ENCODE measurements around the gene ANKRD7.
A peak's percentile ranks its signal among the peaks of the same experiment; 100 is the strongest.

Gene ANKRD7, protein sequence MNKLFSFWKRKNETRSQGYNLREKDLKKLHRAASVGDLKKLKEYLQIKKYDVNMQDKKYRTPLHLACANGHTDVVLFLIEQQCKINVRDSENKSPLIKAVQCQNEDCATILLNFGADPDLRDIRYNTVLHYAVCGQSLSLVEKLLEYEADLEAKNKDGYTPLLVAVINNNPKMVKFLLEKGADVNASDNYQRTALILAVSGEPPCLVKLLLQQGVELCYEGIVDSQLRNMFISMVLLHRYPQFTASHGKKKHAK

DNA sequence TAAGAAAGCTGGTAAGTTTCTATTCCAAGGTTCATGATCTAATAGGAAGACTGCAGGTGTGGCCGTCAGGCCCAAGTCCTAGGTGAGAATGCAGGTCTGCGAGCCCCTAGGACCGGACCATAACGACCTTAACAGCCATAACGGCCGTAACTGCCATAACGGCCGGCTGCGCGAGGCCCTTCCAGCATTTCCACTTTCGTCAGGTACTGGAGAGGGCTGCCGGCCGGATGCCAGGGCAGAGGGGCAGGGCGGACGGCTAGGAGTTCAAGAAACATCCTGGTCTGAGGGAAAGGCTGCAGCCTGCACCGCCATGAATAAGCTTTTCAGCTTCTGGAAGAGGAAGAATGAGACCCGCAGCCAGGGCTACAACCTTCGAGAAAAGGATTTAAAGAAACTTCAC lies at the start of gene ANKRD7:
ANKRD7 (plus strand) TSS at position 184 of the 400 bp plus-strand sequence; CDS start at position 311, 127 bp downstream.
- no peak within 1 kb of the TSS for H3K27ac ChIP-seq
- TF ChIP-seq, protein P1, sequence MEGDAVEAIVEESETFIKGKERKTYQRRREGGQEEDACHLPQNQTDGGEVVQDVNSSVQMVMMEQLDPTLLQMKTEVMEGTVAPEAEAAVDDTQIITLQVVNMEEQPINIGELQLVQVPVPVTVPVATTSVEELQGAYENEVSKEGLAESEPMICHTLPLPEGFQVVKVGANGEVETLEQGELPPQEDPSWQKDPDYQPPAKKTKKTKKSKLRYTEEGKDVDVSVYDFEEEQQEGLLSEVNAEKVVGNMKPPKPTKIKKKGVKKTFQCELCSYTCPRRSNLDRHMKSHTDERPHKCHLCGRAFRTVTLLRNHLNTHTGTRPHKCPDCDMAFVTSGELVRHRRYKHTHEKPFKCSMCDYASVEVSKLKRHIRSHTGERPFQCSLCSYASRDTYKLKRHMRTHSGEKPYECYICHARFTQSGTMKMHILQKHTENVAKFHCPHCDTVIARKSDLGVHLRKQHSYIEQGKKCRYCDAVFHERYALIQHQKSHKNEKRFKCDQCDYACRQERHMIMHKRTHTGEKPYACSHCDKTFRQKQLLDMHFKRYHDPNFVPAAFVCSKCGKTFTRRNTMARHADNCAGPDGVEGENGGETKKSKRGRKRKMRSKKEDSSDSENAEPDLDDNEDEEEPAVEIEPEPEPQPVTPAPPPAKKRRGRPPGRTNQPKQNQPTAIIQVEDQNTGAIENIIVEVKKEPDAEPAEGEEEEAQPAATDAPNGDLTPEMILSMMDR (conservative IDR thresholded peaks at IDR 0.05), result no peak

DNA sequence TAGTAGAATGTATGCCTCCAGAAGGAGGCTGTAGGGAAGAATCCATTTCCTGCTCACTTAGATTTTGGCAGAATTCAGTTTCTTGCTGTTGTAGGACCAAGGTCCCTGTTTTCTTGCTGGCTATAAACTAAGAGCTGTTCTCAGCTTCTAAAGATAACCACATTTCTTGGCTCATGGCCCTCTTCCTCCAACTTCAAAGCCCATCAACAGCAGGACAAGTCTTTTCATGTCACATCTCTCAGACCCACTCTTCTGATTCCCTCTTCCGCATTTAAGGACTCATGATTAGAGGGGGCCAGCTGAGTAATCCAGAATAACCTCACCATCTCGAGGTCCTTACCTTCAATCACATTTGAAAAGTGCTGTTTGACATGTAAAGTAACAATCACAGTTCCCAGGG lies 48.8 kb upstream of the ANKRD7 start:
- TF ChIP-seq, protein P1 (conservative IDR thresholded peaks at IDR 0.05), result no peak
- H3K27ac ChIP-seq, result no peak overlapping the region

DNA sequence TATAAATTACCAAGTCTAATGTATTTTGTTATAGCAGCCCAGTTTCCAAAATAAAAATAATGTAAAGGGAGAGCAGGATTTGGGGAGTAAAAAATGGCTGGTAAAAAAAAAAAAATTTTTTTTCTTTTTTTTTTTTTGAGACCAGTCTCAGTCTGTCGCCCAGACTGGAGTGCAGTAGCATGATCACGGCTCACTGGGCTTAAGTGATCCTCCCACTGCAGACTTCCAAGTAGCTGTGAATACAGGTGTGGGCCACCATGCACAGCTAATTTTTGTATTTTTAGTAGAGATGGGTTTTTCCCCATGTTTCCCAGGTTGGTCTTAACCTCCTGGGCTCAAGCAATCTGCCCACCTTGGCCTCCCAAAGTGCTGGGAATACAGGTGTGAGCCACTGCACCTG lies 45.3 kb upstream of the ANKRD7 start:
- TF ChIP-seq, protein P1 (conservative IDR thresholded peaks at IDR 0.05), result no peak
- H3K27ac ChIP-seq, result no peak overlapping the region

DNA sequence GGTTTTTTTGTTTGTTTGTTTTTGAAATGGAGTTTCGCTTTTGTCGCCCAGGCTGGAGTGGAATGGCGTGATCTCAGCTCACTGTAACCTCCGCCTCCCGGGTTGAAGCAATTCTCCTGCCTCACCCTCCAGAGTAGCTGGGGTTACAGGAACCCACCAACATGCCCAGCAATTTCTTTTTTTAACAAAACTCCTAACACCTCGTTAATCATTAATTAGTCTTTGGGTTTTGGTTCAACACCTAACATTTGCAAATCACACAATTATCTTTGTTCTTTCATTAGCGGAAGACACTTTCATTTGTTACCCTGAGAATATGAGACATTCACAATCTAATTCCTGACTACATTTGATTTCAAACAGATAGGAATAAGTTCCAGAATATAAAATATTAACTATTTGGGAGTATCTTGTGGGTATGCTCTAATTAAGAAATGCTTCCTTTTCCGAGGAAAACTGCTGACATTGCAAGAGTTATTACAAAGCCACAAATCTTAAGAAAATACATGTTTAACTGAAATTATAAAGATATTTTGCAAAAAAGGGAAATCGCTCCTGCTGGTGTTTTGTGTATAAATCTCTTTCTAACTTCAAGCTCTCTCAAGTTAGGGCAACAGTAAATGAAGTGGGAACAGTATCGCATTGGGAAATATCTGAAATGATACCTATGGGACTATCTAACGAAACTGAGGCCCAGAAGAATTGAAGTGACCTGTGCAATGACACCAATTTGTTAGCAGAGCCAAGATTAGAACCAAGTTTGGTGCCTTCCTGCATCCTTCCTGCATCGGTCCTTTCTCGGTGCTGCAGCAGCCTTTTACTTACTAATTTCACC lies 41.7 kb upstream of the ANKRD7 start:
- TF ChIP-seq, protein P1 (conservative IDR thresholded peaks at IDR 0.05), result no peak
- H3K27ac ChIP-seq, result peak overlapping the region; percentile 89

DNA sequence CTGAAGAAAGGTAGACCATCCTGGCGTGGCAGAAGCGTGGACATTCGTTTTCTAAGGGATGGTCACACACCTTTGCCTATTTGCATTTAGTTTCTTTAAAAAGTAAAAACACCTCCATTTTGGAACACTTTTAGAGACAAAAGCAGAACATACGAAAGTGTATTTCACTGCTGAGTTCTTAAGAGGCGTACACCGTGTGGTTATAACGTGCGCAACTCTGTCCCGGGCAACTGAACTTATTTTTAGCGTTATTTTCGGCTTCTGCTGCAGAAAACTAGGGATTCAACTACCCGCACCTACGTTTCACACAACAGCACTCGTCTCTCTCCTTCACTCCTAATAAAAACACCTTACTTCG lies 41.1 kb upstream of the ANKRD7 start:
- TF ChIP-seq, protein P1 (conservative IDR thresholded peaks at IDR 0.05), result no peak
- H3K27ac ChIP-seq, result peak overlapping the region; percentile 89

DNA sequence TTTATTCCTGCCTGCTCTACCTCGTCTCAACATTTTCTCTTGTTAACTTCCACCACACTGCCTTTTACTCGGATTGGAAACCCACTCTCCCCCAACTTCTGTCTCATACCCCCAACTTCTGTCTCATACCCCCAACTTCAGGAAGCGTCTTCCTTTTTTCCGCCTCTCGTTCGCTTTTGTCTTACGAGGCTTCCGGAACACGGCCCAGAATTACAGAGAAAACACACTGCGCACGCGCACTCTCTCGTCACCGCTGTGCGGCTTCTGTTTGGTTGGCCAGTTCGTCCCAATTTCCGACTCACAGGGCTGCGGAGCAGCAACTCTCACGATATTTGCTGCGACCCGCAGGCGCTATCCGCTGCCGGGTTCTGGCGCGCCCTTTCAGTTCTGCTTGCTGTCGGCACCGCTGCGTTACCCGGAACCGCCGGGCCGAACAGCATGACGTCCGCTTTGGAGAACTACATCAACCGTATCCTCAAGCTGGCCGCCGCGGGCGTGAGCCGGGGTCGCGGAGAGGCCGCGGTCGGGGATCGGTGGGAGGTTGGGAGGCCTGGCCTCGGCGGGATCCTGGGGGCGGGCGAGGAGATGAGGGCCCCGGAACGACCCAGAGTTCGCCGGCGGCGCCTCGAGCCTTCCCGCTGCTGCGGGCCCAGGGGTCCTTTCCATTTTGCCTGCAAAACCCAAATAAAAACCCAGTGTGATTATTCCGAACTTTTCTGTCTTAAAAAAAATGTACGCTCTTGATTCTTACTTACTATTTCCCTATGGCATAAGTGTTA lies 40.5 kb upstream of the ANKRD7 start, which contains the start of gene LSM8:
LSM8 (plus strand) TSS at position 379 of the 779 bp plus-strand sequence; CDS start at position 439, 60 bp downstream.
- peak within 1 kb of the TSS; percentile 89 for H3K27ac ChIP-seq
- TF ChIP-seq, protein P1 (conservative IDR thresholded peaks at IDR 0.05), result no peak

DNA sequence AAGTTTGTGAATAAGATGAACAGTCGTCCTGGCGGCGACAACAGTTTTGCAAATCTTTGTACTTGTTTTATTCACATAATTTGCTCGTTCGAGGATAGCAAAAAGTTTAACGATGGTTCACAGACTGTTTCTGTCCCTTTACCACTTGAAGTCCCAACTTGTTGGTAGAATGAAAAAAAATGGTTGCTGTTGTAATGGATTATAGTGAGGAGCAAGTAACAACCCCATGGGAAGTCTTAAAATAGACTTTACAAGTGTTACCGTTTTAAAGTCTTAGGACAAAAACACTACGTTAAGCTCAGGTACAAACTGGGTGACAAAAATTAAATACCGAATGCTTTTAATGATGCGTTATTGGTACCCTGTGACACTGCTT lies 40.0 kb upstream of the ANKRD7 start:
- H3K27ac ChIP-seq, result peak overlapping the region; percentile 89

More for the DNA sequence above, 40.0 kb upstream of the ANKRD7 start:
- TF ChIP-seq, protein P1 (conservative IDR thresholded peaks at IDR 0.05), result no peak

Data from VCaP (cell line).